Spleen (tissue), 7 donors: Measurements from ENCODE around the gene KIAA0408.

Source experiments
- CTCF ChIP-seq, 11 experiments: fragments of 200-600 bp in 7 of 11; fragments of 450-650 bp in 4 of 11; sonication (generic) in 4 of 11; IDR thresholded peaks in 8 of 11; conservative IDR thresholded peaks in 3 of 11; 1 replicate in 7 of 11; 2 replicates in 4 of 11; pipeline versions ENCODE4 v1.4.0 to v1.8.0; 2016 to 2021; ENCODE audit warnings: antibody characterized with exemption in 11 of 11, inconsistent platforms in 4 of 11, mild to moderate bottlenecking in 1 of 11
- POLR2A ChIP-seq, 3 donors: fragments of 450-650 bp; IDR thresholded peaks; one replicate each; pipeline ENCODE4 v1.5.1; 2017; ENCODE audit warnings: antibody characterized with exemption in 3 of 3, mild to moderate bottlenecking in 1 of 3
- donor health status: DM: no; HTN: no; CAD: no; lungs with moderate emphysema.
- donor health status: DM: no; HTN: no; CAD: no.
- donor health status: DM: no; HTN: no; CAD: no.

GRCh38 chr6:127477658-127478057 lies 18.5 kb upstream of the KIAA0408 start:
- TF ChIP-seq CTCF (IDR thresholded peaks at IDR 0.05 in 8 of 11, conservative IDR thresholded peaks at IDR 0.05 in 3 of 11) (no peak), POLR2A (IDR thresholded peaks at IDR 0.05) (no peak)
